Jurkat, Clone E6-1 (cell line): Measurements from ENCODE around the gene ALG14.
"Not testable (repeated sequence)": the region's sequence is repeated elsewhere in the genome, so short reads cannot be mapped to it uniquely, and the experiment has no call there.

Experiments
- DNase-seq: peaks from one replicate; pipeline ENCODE4 v3.0.0-alpha.2; 2011; ENCODE audit warnings: low read depth, low spot score
- H3K4me3 ChIP-seq: 2 replicates; pipeline ENCODE4 v1.5.1; 2011; ENCODE audit warnings: mild to moderate bottlenecking, low read length, control low read depth, moderate library complexity

ALG14 gene

DNA sequence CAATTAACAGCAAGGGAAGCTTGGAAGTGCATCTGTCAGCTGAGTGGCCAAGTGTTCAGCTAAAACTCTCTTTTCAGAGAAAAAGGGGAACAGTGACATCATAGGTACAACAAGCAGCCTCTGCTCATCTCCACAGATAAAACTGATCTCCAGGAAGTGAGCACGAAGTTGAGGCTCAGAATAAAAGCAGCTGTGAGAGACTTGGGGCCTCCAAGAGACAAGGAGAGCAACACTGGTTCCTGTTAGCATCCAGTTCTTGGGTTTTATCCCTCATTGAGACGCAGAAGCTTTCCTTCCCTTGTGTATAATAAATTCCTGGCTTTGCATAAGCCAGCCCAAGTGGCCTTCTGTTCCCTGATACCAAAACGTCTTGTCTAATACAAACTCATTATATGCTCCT is 125.9 kb downstream of the ALG14 start:
- no peak for DNase-seq
- H3K4me3 ChIP-seq: no peak overlapping the region

DNA sequence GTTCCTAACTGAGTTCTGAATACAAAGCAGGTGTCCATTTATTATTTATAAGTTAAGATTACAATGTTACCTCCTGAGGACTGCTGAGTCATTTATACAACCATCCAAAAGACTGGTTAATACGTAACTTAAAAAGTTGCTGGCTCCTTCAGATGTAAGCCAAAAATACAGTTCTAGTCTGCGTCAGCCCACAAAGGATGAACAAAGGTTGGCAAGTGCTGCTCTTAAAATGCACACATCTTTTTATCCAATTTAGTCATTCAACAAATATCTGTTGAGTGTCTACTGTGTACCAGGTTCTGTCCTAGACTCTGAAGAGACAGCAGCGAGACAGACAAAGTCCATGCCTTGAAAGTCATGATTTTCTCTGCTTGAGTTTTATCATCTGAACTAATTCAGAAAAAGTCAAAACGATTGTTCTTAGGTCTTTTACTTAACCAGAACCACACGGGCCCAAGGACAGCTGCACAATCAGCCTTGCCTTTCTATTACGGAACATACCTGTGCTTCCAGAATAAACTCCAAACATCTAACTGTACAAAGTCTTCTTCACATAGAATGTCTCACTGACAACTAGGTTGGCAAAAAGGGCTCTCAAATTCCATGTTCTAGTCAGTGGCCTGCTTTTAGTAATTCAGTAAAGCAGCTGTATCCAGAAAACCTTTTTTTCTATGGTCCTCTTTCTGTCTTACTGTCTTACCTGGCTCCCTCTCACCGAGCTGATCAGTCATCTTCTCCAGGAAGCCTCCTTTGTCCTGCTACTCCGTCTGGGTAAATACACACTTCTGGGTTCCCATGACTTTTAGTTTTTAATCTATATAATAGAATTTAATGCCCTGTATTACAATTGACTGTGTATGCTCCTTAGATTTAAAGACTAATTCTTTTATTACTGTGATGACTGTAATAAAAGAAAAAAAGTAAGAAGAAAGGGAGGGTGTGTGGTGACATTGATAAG is 130.3 kb downstream of the ALG14 start:
- H3K4me3 ChIP-seq: no peak overlapping the region
- no peak for DNase-seq

DNA sequence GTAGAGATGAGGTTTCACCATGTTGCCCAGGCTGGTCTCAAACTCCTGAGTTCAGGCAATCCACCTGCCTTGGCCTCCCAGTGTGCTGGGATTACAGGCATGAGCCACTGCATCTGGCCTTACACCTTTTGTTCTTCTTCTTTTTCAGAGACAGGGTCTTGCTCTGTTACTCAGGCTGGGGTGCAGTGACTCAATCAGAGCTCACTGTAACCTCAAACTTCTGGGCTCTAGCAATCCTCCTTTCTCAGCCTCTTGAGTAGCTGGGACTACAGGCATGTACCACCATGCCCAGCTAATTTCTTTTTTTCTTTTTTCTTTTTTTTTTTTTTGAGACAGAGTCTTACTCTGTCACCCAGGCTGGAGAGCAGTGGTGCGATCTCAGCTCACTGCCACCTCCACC is 131.3 kb downstream of the ALG14 start:
- H3K4me3 ChIP-seq, DNase-seq: not testable (repeated sequence)

DNA sequence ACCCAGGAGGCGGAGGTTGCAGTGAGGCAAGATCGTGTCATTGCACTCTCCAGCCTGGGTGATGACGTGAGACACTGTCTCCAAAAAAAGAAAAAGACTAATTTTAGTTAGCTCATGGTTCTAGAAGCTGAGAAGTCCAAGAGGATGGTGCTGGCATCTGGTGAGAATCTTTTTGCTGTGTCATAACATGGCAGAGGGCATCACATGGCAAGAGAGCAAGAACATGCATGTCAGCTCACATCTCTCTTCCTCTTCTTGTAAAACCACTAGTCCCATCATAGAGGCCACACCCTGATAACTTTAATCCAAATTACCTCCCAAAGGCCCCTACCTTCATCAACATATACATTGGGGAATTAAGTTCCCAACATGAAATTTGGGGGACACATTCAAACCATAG is 132.0 kb downstream of the ALG14 start:
- no peak for DNase-seq

DNA sequence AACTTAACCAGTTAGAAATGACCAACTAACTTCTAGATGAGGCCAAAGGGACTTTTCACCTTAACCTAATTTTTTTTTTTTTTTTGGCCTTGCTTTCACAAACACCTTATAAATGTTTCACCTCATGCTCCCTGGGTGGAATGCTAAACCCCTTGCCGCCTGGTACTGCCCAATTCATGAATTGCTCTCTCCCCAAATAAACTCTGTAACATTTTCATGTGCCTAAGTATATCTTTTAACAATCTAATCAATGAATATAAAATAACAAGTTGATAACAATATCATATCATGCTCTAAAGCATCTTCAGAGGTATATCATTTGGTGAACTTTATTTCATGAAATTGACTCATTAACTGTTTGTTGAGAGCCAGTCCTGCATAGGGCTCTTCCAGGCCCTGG is 134.9 kb downstream of the ALG14 start:
- H3K4me3 ChIP-seq: no peak overlapping the region
- no peak for DNase-seq

More for the DNA sequence above, 132.0 kb downstream of the ALG14 start:
- no peak overlapping the region for H3K4me3 ChIP-seq

DNA sequence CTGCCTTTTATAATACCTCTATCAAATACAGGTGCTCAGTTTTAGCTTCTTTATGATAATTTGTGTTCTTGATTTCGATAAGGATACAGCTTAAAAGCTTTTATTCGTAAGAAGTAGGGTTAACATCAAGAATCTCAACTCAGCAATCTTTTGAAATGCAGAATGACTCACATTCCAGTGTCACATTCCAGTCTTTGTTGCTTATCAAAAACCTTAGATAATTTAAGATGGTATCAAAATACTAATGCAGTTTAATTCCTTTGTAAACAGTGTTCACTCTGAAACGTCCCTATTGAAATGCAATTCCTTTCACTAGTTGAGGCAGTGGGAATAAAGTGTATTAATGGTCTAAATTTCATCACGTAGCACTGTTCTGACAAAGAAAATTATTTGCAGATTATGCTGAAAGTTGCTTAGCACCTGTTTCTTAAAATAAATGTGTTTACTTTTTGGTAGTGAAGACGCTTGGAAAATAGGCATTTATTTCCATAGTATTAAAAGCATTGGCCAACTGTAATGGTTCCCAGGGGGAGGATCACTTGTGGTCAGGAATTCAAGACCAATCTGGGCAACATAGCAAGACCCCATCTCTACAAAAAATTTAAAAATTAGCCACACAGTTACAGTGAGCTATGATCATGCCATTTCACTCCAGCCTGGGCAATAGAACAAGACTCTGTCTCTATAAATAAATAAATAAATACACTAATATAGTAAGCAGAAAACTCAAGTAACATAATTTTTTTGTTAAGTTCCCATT is 135.7 kb downstream of the ALG14 start:
- no peak for DNase-seq
- H3K4me3 ChIP-seq: no peak overlapping the region

DNA sequence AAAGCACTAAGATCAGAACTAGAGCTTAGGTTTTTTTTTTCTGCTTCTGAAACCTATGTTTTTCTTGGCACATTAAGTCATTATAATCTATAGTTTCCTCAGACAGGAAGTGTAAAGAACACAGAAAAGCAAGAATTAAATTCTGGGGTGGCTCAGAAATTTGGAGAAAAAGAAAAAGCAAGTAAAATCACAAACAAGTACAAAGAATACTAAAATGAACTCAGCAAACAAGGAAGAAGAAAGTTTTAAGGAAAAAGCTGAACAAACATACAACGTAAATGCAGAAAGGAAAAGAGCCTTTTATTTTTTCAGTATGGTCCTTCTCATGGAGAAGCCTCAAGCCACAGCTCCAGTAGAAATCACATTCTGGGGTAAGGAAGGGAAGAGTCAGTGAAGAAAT is 137.3 kb downstream of the ALG14 start:
- no peak overlapping the region for H3K4me3 ChIP-seq
- DNase-seq: no peak

DNA sequence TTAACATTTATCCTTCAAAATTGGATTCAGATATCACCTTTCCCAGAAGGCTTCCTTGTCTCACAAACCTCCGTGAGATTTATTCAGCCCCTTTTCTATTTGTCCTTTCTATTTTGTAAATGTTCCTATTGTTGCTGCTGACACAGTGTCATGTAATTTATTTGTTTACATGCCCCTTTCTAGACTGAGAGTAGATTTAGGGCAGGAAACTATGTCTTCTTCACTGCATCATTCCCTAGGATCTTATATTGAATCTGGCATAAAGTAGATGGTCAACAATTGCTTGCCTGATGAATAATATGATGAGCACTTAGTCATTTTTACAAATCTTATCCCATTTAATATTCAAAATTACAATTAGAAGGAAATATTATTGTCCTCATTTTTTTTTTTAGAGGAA is 137.7 kb downstream of the ALG14 start:
- DNase-seq: no peak
- no peak overlapping the region for H3K4me3 ChIP-seq

DNA sequence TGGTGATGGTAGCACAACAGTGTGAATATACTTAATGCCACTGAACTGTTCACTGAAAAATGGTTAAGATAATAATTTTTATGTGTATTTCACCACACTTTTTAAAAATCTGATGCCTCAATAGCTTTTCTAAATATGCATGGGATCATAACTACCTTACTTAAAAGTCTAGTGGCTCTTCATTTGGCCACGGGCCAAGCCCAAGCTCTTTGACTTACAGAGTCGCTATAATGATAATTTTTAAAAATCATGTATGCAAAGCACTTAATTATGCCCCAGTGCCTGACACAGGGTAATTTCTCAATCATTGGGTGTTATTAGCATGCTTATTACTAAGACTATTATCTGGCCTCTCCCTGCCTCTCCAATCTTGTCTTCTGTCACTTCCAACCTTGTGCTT is 138.2 kb downstream of the ALG14 start:
- no peak overlapping the region for H3K4me3 ChIP-seq
- DNase-seq: no peak

DNA sequence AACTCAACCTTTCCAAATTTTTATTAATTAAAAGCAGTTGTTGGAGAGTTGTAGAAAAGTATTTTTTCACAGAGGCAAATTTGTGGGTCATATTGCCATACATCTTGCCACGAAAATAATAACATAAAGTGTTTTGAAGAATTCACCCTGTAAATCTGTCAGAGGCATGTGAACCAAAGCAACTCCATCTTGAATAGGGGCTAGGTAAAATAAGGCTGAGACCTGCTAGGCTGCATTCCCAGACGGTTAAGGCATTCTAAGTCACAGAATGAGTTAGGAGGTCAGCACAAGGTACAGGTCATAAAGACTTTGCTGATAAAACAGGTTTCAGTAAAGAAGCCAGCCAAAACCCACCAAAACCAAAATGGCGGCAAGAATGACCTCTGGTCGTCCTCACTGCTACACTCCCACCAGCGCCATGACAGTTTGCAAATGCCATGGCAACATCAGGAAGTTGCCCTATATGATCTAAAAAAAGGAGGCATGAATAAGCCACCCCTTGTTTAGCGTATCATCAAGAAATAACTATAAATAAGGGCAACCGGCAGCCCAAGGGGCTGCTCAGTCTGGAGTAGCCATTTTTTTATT is 141.4 kb downstream of the ALG14 start:
- no peak overlapping the region for H3K4me3 ChIP-seq
- DNase-seq: no peak

DNA sequence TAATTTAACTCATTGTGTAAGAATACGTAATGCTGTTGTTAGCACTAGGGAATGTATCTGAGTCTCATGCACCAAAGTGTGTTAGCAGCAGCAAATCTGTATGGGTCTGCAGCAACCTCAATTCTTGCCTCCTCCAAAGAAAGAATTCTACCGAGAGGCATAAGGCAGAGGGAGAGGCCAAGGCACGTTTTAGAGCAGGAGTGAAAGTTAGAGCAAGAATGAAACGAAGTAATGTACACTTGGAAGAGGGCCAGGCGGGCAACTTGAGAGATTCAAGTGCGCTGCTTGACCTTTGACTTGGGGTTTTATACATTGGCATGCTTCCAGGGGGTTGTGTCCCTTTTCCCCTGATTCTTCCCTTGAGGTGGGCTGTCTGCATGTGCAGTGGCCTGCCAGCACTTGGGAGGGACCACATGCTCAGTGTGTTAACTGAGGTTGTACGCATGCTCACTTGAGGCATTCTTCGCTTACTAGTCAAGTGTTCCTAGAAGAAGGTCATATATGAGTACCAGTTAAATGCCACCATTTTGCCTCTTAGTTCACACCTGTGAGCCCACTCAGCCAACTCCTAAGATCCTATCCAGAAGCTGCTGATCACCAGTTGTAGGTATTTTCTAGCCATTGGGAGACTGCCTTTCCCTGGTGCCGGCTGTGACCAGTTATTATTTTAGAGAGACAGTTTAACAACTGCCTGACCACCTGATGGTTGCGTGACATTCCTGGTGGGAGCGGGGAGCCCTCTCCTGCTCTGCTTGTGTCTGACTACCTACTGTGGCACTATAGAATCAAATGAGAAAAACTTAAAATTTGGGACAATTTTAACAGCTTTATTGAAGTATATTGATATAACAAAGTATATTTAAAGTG is 143.2 kb downstream of the ALG14 start:
- H3K4me3 ChIP-seq: no peak overlapping the region
- DNase-seq: no peak

DNA sequence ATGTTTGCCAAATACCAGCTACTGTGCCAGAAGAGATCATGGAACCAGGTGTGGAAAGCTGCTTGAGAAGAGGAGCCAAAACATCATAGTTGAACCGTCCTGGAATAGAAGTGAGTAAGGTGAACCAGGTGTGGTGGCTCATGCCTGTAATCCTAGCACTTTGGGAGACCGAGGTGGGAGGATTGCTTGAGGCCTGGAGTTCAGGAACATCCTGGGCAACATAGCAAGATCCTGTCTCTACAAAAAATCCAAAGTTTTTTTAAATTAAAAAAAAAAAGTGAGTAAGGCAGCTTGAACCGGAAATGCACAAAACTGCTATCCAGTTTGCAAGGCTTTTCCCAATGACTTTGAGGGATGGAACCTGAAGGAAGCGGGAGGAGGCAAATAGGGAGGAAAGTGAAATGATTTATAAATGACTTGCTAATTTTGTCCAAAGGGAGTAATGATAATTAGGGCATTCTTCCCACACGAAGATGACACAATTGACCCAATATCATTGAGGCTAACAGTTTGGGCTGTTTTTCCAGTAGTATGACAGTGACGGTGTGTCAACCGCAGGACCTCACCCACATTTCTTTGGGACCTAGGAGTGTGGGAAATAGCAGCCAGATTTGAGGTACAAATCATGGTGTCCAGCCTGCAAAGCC is 144.3 kb downstream of the ALG14 start:
- DNase-seq: no peak
- H3K4me3 ChIP-seq: no peak overlapping the region

DNA sequence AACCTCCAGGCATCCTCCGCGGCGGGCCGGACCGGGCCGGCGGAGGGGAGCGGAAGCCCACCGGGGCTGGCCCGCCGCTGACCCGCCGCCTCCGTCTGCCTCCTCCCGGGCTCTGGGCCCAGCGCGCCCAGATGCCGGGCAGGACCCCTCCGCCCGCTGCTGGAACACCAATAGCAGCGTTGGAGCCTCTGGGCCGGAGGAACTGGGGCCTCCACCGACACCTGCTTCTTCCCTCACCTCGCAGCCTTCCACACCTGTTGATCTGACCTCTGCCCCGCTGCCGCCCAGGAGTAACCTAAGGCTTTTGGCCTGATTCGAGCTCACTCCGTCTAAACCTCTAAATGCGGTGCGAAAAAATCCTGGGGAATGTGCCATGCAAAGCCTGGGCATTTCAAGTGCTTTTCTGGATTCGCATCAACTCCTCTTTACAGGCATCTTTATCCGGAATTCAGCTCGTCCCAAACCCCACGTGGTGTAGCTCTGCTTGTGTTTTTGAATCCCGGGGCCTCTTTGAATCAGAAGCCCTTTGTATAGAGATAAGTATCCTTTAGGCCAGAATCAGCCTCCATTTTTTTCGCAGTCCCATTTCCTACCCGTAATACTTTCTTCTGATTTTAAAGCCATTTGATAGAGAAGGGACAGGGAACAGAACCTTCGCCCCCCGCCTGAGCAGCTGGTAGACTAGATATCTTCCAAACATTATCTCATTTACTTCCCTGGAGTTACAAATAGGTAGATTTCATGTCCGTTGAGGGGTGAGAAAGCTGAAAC is 145.2 kb downstream of the ALG14 start:
- no peak for DNase-seq
- no peak overlapping the region for H3K4me3 ChIP-seq

DNA sequence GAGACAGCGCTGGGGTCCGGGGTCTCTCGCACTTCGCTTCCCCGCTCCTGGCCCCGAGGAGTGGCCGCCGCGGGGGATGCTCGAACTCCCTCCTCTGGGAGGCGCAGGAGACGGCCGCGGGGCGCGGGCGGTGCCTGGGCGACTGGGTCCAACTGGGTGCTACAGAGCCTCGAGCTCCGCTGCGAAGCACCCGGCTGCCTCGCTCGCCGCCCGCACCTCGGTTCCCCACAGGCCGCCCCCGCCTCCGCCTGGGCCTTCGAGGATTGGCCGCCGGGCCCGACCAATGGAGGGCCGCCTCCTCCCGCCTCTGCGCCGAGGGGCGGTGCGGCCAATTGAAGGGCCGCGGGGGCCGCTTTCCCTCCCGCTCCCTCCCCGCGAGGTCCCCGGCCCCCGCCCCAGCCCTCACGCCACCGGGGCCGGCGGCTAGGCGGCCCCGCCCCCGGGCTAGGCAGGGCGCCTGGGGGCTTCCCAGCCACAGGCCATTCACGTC is 145.8 kb downstream of the ALG14 start, which contains the start of gene CNN3:
TSS of gene CNN3 (minus strand) at position 196 of the 490 bp plus-strand sequence. CDS start 216 bp downstream, outside the sequence.
- DNase-seq: no peak
- H3K4me3 ChIP-seq: 0 out of 2 replicates have a peak within 1 kb of the TSS, but pooled peaks have one; percentile 5

DNA sequence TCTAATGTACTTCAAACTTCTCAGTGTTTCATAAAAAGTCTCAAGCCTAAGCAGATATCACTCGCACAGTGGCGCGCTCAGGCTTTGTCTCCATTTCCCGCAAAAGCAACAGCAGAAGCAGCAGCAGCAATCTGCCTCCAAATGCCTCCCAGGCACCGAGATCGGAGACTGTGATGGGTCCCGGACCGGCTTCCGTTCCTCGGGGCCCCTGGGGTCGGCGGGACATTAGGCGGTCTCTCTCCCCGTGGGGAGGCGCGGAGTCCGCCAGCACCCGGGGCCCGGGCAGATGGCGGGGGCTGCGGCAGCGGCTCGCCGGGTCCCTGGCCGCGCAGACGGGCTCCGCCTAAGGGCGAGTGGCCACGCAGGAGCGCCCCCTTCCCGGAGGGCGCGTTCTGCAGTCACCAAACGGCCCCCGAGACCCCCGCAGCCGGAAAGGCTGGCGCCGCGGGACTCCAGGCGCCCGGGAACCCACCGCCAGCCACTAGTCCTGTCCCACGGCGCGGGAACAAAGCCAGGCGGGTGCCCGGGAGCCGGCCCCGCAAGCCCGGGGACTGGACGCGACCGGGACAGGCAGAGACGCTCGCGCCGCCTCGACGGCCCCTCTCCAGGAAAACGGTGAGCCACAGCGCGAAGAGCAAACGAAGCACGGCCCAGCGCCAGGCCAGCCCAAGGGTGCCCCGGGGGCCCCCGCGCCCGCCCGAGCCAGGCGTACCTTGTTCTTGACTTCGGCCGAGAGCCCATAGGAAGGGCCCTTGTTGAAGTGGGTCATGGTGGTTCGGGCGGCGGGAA is 146.4 kb downstream of the ALG14 start:
- 0 out of 2 replicates have a peak overlapping the region, but pooled peaks have one; percentile 5 for H3K4me3 ChIP-seq
- DNase-seq: no peak

DNA sequence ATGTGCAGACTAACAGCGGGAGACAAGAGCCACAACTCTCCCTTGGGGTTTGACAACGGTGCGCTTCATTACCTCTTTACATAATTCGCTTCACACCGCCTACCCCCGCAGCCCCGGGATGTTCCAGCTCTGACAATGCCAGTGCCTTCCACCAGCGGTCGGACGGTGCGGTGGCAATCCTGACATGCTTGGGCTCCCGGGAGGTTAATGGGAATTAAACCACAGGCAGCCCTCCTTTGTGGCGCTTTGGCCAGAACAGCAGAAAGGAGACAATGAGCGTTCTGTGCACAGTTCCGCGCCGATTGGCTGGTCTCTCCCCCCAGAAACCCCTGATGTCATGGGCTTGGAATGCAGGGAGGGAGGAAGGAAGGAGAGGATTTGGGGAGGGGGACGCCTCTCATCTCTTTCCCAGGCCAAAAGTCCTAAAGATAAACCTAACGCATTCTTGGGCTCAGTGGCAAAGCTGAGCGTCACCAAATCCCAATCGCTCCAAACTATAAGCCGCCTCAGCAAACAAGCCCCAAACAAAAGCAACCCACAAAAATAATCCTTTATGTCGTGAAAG is 147.1 kb downstream of the ALG14 start:
- H3K4me3 ChIP-seq: no peak overlapping the region
- no peak for DNase-seq
